ENCODE results near the gene STPG2. TPM values are rescaled to one million over a fixed set of nuclear protein-coding genes. Genes with fewer than 3 reads are reported as not detected.

Gene STPG2
- total RNA-seq, 1 donor from 2014 or later, result 7.3 TPM

- no peak for FAIRE-seq
- no peak for DNase-seq (ENCODE audit: low spot score in 2 of 2)
Measured at GRCh38 chr4:97548186-97548585, 595.1 kb downstream of the STPG2 start.

DNA sequence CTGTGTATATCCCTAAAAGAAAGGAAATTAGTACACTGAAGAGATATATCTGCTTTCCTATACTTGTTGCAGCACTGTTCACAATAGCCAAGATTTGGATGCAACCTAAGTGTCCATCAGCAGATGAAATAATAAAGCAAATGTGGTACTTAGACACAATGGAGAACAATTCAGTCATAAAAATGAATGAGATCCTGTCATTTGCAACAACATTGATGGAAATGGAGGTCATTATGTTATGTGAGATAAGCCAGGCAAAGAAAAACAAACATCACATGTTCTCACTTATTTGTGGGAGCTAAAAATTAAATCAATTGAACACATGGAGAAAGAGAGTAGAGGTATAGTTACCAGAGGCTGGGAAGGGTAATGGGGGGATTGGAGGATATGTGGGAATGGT is 611.9 kb downstream of the STPG2 start:
- FAIRE-seq (no peak), DNase-seq (ENCODE audit: low spot score in 2 of 2) (no peak)

DNA sequence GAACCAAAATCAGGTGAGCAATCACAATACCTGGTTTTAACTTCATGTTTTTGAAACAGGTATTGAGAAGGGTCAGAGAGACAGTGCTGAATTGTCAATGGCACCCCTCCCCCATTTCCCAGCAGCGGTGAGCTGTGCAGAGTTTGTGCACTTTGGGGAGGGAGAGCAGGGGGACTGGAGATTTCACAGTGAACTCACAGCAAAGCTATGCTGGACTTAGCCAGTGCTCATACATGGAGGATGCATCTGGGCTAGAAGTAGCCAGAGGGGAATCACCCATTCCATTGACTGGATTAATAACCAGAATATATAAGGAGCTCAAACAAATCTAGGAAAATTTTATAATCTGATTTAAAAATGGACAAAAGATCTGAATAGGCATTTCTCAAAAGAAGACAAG is 612.6 kb downstream of the STPG2 start:
- DNase-seq (ENCODE audit: low spot score in 2 of 2) (no peak), FAIRE-seq (no peak)

- FAIRE-seq (no peak), DNase-seq (ENCODE audit: low spot score in 2 of 2) (no peak)
Measured at GRCh38 chr4:97525236-97525635, 618.0 kb downstream of the STPG2 start.

DNA sequence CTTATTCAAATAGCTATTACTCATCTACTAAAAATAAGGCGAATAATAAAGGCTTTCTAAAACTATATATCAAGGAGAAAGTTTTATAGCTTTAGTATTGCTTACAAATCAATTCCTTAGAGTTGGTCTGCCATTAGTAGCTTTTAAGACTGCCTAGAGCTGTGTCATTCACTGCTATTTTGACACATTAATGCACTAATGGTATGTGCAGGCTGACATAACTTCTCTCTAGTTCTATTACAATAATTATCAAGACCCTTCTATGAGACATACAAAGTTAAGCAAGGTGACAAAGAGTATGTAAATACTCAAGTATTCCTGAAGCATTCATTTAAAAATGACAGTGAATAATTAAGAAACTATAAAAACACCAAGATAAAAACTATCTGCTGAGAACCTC is 625.3 kb downstream of the STPG2 start:
- DNase-seq (ENCODE audit: low spot score in 2 of 2) (no peak), FAIRE-seq (no peak)

DNA sequence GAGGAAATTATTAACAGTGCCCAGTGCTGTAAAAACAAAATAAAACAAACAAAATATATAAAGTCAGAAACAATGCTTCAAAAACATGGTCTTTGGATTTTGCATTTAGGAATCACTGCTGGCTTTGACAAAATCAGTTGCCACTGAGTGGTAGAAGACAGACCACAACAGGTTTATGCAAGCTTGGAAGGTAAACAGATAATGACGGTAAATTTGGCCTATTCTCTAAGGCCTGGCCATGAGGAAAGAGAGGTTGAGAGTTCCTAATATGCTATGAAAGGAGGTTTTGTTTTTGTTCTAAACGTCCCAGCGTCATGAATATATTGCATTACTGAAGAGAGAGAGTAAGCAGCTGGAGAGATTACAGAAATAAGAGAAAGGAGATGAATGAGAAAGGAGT is 629.4 kb downstream of the STPG2 start:
- no peak for DNase-seq (ENCODE audit: low spot score in 2 of 2)
- FAIRE-seq, result no peak

Other genes with a start within 250 kb of the STPG2 start
- 161 TPM for gene RAP1GDS1, start 117.9 kb upstream of the STPG2 start, total RNA-seq